Measurements from ENCODE around the gene S100A6. TPM values are rescaled to one million over a fixed set of nuclear protein-coding genes. Genes with fewer than 3 reads are reported as not detected.

The S100A6 gene
- total RNA-seq, 2 donors from 2014 or later = 3.7 to 7.5 TPM

DNA sequence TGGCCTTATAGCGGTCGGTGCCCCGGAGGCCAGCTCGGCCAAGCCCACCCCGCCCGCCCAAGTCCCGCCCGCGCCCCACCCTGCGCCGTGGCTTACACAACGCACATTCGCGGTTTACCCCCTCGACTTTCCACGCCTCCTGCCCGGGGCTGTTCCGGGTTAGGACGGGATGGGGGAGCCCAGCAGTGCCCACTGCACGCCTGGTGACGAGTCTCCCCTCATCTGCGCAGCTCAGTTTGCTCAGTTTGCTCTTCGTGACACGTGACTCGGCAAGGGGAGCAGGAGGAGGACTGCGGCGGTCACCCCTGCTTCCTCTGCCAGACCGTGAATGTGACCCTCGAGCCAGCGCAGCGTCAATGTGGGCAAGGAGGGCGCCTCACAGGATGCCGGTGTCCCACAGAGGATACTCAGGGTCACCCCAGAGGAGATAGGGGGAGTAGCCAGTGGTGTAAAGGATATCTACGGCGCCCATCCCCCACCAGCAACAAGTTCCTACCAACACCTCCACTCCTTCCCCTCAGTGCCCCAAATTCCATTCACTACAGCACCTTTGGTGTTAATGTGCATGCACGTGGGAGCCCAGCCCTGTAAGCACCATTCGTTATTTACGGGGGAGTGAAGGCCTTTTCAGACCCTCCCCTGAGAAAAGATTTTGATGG is 350 bp upstream of the S100A6 start:
- peaks cover 27% of the 10 kb centered on the region for H3K4me1 Mint-ChIP-seq

DNA sequence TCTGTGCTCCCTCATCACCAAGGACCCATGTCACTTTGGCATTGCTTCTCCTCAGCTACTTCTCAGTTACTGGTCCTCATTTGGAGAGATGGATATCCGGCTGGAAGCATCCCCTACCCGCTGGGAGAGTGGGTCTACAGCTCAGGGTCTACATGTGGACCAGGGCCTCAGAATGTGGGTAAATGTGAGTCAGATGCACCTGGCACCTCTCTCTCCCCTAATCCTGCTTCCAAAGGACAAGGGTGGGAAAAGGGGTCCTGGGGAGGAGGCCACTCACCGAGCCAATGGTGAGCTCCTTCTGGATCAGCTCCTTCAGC is 908 bp downstream of the S100A6 start:
- TF ChIP-seq, protein P1, sequence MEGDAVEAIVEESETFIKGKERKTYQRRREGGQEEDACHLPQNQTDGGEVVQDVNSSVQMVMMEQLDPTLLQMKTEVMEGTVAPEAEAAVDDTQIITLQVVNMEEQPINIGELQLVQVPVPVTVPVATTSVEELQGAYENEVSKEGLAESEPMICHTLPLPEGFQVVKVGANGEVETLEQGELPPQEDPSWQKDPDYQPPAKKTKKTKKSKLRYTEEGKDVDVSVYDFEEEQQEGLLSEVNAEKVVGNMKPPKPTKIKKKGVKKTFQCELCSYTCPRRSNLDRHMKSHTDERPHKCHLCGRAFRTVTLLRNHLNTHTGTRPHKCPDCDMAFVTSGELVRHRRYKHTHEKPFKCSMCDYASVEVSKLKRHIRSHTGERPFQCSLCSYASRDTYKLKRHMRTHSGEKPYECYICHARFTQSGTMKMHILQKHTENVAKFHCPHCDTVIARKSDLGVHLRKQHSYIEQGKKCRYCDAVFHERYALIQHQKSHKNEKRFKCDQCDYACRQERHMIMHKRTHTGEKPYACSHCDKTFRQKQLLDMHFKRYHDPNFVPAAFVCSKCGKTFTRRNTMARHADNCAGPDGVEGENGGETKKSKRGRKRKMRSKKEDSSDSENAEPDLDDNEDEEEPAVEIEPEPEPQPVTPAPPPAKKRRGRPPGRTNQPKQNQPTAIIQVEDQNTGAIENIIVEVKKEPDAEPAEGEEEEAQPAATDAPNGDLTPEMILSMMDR (conservative IDR thresholded peaks at IDR 0.05) = no peak
- DNase-seq = no peak
- peaks cover 9% of the 10 kb centered on the region for H3K27me3 ChIP-seq (ENCODE audit: control insufficient read depth, insufficient read depth, low read length, poor library complexity, severe bottlenecking)
- peaks cover 26% of the 10 kb centered on the region for H3K27me3 Mint-ChIP-seq (ENCODE audit: insufficient read depth)
- H3K9ac ChIP-seq (ENCODE audit: extremely low read depth, low read length, poor library complexity, severe bottlenecking) = no peak overlapping the region
- H3K9me3 Mint-ChIP-seq = no peaks in the 10 kb centered on the region
- H3K4me1 ChIP-seq (ENCODE audit: control insufficient read depth, insufficient read depth, low read length) = peaks cover 6% of the 10 kb centered on the region
- H3K36me3 ChIP-seq (ENCODE audit: control insufficient read depth, insufficient read depth, low read length) = no peaks in the 10 kb centered on the region
- no peak overlapping the region for H3K27ac Mint-ChIP-seq
- no peak overlapping the region for H3K27ac ChIP-seq (ENCODE audit: low read depth, low read length)
- no peak overlapping the region for H3K4me3 ChIP-seq (ENCODE audit: low read length)
- H3K36me3 Mint-ChIP-seq (ENCODE audit: low read depth) = no peaks in the 10 kb centered on the region
- no peaks in the 10 kb centered on the region for H3K9me3 ChIP-seq (ENCODE audit: control insufficient read depth, low read length)
- peaks cover 27% of the 10 kb centered on the region for H3K4me1 Mint-ChIP-seq
- 92 to 100% methylated on average over 1 to 3 of the region's 3 CpGs for WGBS, 2 experiments (ENCODE audit: insufficient coverage in 1 of 2, insufficient read length in 1 of 2)
- no peak overlapping the region for H3K4me3 Mint-ChIP-seq

More for the DNA sequence above, 350 bp upstream of the S100A6 start:
- TF ChIP-seq, protein P1 (conservative IDR thresholded peaks at IDR 0.05) = no peak
- no peak overlapping the region for H3K27ac ChIP-seq (ENCODE audit: low read depth, low read length)
- no peaks in the 10 kb centered on the region for H3K36me3 ChIP-seq (ENCODE audit: control insufficient read depth, insufficient read depth, low read length)
- Mint-ChIP-seq H3K9me3 (no peaks in the 10 kb centered on the region), H3K27me3 (ENCODE audit: insufficient read depth) (peaks cover 26% of the 10 kb centered on the region), H3K4me3 (peak overlapping the region; percentile 59), H3K36me3 (ENCODE audit: low read depth) (no peaks in the 10 kb centered on the region), H3K27ac (peak overlapping the region; percentile 31)
- H3K9ac ChIP-seq (ENCODE audit: extremely low read depth, low read length, poor library complexity, severe bottlenecking) = no peak overlapping the region
- H3K9me3 ChIP-seq (ENCODE audit: control insufficient read depth, low read length) = no peaks in the 10 kb centered on the region
- H3K4me3 ChIP-seq (ENCODE audit: low read length) = no peak overlapping the region
- DNase-seq = peak; percentile 68
- H3K4me1 ChIP-seq (ENCODE audit: control insufficient read depth, insufficient read depth, low read length) = peaks cover 6% of the 10 kb centered on the region
- 63 to 69% methylated on average over 16 to 38 of the region's 38 CpGs for WGBS, 2 experiments (ENCODE audit: insufficient coverage in 1 of 2, insufficient read length in 1 of 2)
- H3K27me3 ChIP-seq (ENCODE audit: control insufficient read depth, insufficient read depth, low read length, poor library complexity, severe bottlenecking) = peaks cover 9% of the 10 kb centered on the region

DNA sequence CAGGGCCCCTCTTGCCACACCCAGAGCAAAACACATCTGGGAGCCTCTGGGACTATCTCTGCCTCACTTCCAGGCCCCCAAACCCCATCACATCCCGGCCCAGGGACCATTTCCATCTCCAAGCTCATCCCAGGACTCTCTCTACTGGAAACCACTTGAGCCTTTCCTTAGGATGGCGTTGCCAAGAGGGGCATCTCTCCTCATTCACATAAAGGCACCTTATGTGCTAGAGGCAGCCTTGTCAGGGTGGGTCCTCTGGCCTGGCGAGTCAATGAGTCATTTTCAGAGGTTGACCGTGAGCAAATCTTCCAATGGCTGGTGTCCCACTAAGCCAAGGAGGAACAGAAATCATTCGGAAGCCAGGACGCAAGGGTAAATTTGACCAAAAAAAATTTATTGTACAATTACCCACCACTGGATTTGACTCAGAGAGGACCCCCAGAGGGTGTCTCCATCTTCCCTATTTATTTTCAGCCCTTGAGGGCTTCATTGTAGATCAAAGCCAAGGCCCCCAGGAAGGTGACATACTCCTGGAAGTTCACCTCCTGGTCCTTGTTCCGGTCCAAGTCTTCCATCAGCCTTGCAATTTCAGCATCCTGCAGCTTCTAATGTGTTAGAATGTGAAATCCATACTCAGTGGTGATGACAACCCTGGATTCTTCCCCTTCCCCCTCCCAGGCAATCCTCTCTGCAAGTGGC is 1.4 kb downstream of the S100A6 start:
- Histone ChIP-seq H3K4me1 (ENCODE audit: control insufficient read depth, insufficient read depth, low read length) (peaks cover 6% of the 10 kb centered on the region), H3K4me3 (ENCODE audit: low read length) (no peak overlapping the region), H3K27ac (ENCODE audit: low read depth, low read length) (no peak overlapping the region), H3K9ac (ENCODE audit: extremely low read depth, low read length, poor library complexity, severe bottlenecking) (no peak overlapping the region), H3K36me3 (ENCODE audit: control insufficient read depth, insufficient read depth, low read length) (no peaks in the 10 kb centered on the region), H3K9me3 (ENCODE audit: control insufficient read depth, low read length) (no peaks in the 10 kb centered on the region), H3K27me3 (ENCODE audit: control insufficient read depth, insufficient read depth, low read length, poor library complexity, severe bottlenecking) (peaks cover 9% of the 10 kb centered on the region)
- Mint-ChIP-seq H3K9me3 (no peaks in the 10 kb centered on the region), H3K4me1 (peaks cover 27% of the 10 kb centered on the region), H3K27me3 (ENCODE audit: insufficient read depth) (peaks cover 26% of the 10 kb centered on the region), H3K27ac (no peak overlapping the region), H3K4me3 (no peak overlapping the region), H3K36me3 (ENCODE audit: low read depth) (no peaks in the 10 kb centered on the region)
- TF ChIP-seq, protein P1 (conservative IDR thresholded peaks at IDR 0.05) = no peak
- no peak for DNase-seq
- WGBS, 2 experiments (ENCODE audit: insufficient coverage in 1 of 2, insufficient read length in 1 of 2) = 93 to 94% methylated on average over 4 to 7 of the region's 7 CpGs

All from endodermal cell (in vitro differentiated cells).